Globus pallidus (tissue), 1 donor: Measurements from ENCODE around the gene TRAPPC2B.
"Not testable (repeated sequence)": the region's sequence is repeated elsewhere in the genome, so short reads cannot be mapped to it uniquely, and the experiment has no call there.

ENCODE experiments used
- DNase-seq: peaks from one replicate; pipeline ENCODE4 v3.0.0-alpha.2; 2015; ENCODE audit warnings: low spot score

The TRAPPC2B gene

GRCh38 chr19:57374647-57375046 is 11.3 kb downstream of the TRAPPC2B start:
- not testable (repeated sequence) for DNase-seq

- DNase-seq: no peak
These were observed 12.8 kb downstream of the TRAPPC2B start for GRCh38 chr19:57376151-57376550.

- no peak for DNase-seq
These were observed 14.3 kb downstream of the TRAPPC2B start for GRCh38 chr19:57377498-57378146.

GRCh38 chr19:57380923-57381322 is 17.6 kb downstream of the TRAPPC2B start:
- DNase-seq: no peak

GRCh38 chr19:57382806-57383488 is 19.6 kb downstream of the TRAPPC2B start:
- DNase-seq: no peak

GRCh38 chr19:57389194-57389729 is 25.9 kb downstream of the TRAPPC2B start:
- no peak for DNase-seq

GRCh38 chr19:57389730-57390598 is 26.6 kb downstream of the TRAPPC2B start, which contains the start of gene ZNF548:
TSS of gene ZNF548 (plus strand) at chr19:57389854. CDS start at chr19:57390100, 246 bp downstream.
- DNase-seq: peak; percentile 98

GRCh38 chr19:57395710-57396109 is 32.4 kb downstream of the TRAPPC2B start:
- no peak for DNase-seq

- DNase-seq: no peak
These were observed 35.5 kb downstream of the TRAPPC2B start for GRCh38 chr19:57398868-57399267.

GRCh38 chr19:57403737-57404563 is 40.6 kb downstream of the TRAPPC2B start:
- no peak for DNase-seq

GRCh38 chr19:57406516-57407123 is 43.3 kb downstream of the TRAPPC2B start:
- peak; percentile 13 for DNase-seq

GRCh38 chr19:57410877-57411671 is 47.7 kb downstream of the TRAPPC2B start, which contains the start of gene ZNF17:
TSS of gene ZNF17 (plus strand) at chr19:57411161. CDS start at chr19:57413616, 2,455 bp downstream.
- DNase-seq: peak; percentile 95
